NCI-H2227 (cell line): ENCODE data around the gene ZNRF1.
"Not testable (repeated sequence)": the region's sequence is repeated elsewhere in the genome, so short reads cannot be mapped to it uniquely, and the experiment has no call there.

Experiments
- DNase-seq: peaks from one replicate; lab custom pipeline; 2025; ENCODE audit not compliant: unreplicated experiment; lab: John Stamatoyannopoulos, UW

ZNRF1 gene

GRCh38 chr16:75000481-75001081 is 1.8 kb downstream of the ZNRF1 start:
- DNase-seq: peak; percentile 7

DNA sequence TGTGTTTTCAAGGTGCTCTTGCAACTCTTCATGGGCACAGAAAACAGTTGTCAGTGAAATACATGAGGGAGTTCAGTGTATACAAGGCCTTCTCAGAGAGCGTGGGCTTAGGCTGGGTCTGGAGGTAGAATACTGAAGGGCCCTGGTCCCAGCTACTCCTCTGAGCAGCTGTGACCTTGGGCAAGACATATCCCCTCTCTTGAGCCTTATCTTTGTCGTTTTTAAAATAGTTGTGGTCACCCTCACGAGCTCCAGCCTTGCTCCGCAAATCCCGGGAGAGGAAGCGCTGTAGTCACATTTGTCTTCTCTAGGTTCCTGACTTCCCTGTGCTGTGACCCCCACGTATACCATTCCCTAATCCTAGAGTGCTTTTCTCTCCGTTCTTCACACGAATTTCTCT is 3.6 kb downstream of the ZNRF1 start:
- DNase-seq: no peak

GRCh38 chr16:75003931-75004330 is 5.1 kb downstream of the ZNRF1 start:
- no peak for DNase-seq

GRCh38 chr16:75004460-75004859 is 5.6 kb downstream of the ZNRF1 start:
- no peak for DNase-seq

DNA sequence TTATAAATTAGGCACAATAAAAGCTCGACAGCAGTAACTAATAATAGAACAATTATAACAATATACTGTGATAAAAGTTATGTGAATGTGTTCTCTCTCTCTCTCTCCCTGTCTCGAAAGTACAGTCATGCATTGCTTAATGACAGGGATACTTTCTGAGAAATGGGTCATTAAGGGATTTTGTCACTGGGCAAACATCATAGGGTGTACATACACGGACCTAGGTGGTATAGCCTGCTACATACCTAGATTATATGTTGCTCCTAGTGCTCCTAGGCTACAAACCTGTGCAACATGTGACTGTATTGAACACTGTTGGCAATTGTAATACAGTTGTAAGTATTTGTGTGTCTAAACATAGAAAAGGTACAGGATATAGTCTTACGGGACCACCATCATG is 6.9 kb downstream of the ZNRF1 start:
- DNase-seq: no peak

DNA sequence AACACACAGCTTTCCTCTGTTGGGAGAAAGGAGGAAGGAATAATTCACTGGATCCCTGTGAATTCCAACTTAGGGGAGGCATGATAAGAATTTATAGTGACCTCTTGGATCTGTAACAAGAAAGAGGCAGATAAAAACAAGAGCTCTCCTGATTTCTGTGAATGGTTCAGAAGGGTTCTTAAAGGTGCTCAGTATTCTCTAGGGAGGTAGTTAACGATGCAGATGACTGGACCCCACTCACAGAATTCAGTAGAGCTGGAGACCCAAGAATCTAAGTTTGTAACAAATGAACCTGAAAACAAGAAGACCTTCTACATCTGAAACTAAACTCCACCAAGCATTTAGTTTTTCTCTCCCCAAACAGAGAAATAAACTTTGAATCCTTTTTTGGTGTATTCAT is 8.6 kb downstream of the ZNRF1 start:
- no peak for DNase-seq

DNA sequence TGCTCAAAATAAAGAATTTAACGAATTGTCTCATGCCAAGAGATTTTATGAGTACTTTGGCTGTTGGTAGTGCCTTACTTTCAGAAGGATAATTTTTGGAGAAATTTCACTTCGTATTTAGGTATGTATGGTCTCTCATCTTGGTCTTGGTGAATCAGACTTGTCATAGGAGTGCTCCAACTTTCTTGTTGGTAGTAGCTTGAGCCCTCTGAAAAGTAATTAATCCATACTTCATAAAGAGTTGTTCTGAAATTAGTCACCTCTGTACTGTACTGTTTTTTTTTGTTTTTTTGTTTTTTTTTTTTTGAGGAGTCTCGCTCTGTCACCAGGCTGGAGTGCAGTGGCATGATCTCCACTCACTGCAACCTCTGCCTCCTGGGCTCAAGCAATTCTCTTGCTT is 11.6 kb downstream of the ZNRF1 start:
- no peak for DNase-seq

DNA sequence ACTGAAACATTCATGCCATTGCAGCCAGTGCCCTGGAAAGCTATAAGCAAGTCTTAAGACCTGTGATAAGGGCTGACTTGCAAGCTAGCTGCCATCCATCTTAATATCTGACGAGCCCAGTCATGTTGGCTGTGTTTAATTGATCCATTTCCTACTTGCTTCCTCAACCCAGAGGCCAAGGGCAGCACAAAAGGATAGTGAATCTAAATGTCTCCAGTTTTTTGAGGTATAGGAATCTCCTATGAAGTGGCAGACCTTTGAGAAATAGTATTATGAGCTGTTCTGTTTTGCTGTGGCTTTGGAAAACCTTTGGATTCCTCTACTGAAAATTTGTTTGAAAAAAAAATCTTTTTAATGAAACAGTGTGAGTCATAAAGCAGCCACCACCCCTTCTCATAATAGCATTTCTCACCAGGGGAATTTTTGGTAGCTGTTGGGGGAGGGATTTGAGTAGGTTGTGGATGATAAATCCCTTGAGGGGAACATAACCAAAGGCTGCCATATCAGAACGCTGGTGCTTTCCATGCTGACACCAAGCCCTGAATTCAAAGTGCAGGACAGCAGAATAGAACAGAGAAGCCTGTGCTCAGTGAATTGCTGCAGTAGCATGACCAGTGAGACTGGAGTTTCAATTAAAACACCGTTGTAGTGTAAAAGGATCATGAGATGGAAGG is 12.9 kb downstream of the ZNRF1 start:
- DNase-seq: no peak

GRCh38 chr16:75012380-75013081 is 13.7 kb downstream of the ZNRF1 start:
- no peak for DNase-seq

- DNase-seq: not testable (repeated sequence)
Measured at GRCh38 chr16:75013123-75013522, 14.3 kb downstream of the ZNRF1 start.

DNA sequence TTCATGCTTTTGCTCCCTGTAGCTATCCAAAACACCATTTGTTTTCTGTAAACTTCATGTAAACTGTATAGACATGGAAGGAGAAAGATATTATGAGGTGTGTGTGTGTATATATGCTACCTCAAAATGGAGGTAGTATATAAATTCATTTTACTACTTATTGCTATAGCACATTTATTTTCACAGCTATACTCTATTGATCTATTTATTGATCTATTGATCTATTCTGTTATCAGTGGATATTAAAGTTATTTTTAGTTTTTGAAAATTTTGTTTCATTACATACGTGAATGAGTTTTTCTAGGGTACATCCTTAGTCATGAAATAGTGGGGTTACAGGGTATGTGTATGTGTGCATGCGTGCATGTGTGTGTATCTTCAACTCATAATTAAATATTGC is 15.5 kb downstream of the ZNRF1 start:
- no peak for DNase-seq

- not testable (repeated sequence) for DNase-seq
Measured at GRCh38 chr16:75016451-75017081, 17.7 kb downstream of the ZNRF1 start.

DNA sequence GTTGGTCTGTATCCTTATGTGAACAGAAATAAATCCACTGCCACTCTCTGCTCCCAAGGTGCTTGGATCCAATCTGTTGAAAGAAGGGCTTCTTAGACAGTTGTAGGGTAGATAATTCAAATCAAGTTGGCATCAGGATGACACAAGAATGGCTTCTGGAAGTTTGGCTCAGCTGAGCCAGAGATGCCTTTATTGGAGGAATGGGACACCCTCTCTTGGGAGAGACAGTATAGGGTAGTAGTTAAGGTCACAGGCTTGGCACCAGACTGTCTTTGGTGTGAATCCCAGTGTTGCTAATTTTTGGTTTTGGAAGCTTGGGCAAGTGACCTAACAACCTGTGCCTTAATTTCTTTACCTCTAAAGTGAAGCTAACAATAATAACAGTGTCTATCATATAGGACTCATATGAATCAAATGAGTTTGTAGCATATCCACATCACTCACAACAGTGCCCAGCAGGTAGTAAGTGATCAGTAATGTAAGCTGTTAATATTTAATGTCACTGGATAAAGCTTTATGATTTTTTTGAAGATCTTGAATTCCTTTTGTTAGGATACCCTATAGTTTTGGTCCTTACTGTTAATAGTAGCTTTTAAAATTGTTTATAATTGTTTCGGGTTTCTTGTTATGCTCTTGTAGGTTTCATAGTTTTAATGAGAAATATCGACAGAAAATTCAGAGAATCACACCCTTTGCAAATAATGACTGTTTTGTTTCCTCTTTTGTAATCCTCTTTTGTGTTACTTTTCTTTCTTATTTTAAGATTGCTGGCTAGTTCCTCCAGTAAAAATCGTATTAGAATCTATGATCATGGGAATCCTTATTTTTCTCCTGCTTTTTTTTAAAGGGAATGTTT is 19.1 kb downstream of the ZNRF1 start:
- peak; percentile 39 for DNase-seq

- DNase-seq: no peak
Measured at GRCh38 chr16:75019007-75019406, 20.2 kb downstream of the ZNRF1 start.

GRCh38 chr16:75019586-75019985 is 20.8 kb downstream of the ZNRF1 start:
- no peak for DNase-seq

DNA sequence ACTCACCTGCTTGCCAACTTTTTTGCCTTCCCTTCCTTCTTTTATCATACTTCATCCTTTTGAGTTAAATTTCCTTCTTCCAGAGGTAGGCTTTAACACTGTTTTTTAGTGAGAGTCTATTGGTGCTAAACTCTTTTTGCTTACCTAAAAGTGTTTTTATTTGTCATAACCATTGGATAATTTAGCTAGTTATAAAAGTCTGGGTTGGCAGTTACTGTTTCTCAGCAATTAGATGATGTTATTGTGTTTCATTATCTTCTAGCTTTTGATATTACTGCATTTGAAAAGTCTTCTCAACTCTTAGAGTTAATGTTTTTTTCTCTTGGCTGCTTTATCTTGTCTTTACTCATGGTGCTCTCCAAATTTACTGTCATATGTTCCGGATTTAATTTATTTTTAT is 22.6 kb downstream of the ZNRF1 start:
- DNase-seq: no peak

DNA sequence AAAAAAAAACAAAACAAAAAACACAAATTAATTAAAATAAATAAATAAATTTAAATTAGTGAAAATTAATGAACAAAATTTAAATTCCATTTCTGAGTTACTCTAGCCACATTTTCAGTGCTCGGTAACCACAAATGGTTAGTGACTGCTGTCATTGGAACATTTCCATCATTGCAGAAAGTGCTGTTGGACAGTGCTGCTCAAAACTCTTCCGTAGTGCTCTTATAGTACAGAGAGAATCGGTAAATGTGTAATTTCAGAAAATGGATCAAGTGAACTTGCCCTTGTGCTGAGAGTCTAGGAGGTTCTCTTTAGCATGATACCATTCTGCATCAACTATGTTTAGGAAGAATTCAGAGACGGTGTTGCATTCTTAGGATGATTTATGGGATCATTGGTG is 23.7 kb downstream of the ZNRF1 start:
- no peak for DNase-seq

- no peak for DNase-seq
Measured at GRCh38 chr16:75023009-75023408, 24.2 kb downstream of the ZNRF1 start.

DNA sequence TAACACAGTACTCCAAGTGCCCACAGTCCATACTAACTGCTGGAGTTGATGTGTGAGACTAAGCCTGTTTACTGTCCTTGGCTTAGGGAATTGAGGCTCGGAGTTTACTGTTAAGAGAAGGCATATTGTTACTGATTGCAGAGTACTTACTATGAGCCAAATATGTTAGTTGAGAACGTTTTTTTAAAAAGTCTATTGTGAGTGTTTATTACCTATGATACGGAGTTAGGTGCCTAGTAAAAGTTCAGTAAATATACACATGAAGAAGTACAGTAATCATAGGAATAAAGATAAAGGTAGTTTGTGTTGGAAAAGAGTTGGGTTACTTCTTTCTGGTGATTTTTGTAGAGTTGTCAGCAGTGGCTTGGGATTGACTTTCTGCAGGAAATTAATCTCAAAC is 25.4 kb downstream of the ZNRF1 start:
- DNase-seq: no peak

DNA sequence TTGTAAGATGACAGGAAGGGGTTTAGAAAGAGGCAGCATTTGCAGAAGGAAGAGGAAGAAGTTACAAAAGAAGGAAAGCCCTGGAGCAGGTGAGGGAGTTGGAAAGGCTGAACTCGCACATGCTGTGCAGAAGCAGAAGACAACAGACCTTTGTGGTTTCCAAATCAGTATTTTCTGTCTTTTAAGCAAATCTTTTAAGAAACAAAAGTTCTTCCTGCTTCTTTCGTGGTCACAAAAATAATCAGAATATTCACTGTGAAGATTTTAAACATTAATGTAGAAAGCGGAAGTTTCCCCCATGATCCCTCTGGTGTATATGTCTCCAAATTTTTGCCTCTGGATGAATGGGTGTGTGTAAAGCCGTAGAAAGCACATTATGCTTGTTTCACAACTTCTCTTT is 25.8 kb downstream of the ZNRF1 start:
- DNase-seq: no peak

DNA sequence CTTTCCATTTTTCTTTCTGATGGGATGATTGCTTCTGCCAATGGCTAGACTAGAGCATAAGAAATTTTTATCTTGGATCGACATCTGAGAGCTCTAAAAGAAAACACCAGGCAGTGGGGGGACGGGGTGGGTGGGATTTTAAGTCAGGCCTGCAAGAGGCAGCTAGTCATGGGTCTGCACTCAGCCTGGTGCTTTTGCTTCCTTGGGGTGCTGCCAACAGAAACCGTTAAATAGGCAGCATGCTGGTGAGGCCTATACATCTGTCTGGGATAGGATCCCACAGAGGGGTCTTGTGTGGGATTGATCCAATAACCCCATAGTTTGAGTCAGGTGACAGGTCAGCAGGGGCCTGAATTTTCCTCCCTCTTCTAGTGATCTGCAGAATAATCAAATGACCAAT is 26.9 kb downstream of the ZNRF1 start:
- DNase-seq: no peak
